GM21529 (cell line): ENCODE data around the gene AAR2.

ENCODE experiments used
- ATAC-seq: cut with Tn5 transposase; IDR thresholded peaks from one replicate; pipeline ENCODE4 v1.9.1; 2021; ENCODE audit not compliant: unreplicated experiment

AAR2 gene

GRCh38 chr20:36217226-36217625 lies 19.1 kb upstream of the AAR2 start:
- no peak for ATAC-seq

- ATAC-seq, result no peak
These were observed 17.8 kb upstream of the AAR2 start for GRCh38 chr20:36218380-36219064.

DNA sequence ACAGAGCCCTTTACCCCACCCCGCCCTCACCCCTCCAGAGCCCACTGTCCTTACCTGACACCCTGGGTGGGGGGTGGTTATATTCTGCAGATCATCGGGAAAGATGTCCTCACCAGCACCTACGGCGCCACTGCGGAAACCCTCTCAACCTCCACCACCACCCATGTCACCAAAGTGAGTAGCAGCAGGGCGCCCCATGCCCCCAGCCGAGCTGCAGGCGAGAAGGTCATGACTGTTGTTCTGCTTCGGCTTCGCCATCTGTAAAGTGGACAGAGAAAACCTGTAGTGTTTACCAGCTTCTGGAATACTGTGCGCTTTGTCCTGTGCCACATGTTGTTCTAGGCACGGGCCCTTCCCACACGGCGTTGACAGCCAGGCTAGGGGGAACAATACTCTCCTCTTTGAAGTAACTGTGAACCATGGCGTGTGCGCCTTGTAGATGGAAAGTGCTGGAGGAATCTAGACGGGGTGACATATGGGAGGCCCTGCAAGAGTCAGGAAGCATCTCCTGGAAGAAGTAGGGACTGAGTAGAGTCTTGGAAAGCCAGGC lies 16.5 kb upstream of the AAR2 start:
- no peak for ATAC-seq

GRCh38 chr20:36225666-36226065 lies 10.6 kb upstream of the AAR2 start:
- ATAC-seq, result no peak

DNA sequence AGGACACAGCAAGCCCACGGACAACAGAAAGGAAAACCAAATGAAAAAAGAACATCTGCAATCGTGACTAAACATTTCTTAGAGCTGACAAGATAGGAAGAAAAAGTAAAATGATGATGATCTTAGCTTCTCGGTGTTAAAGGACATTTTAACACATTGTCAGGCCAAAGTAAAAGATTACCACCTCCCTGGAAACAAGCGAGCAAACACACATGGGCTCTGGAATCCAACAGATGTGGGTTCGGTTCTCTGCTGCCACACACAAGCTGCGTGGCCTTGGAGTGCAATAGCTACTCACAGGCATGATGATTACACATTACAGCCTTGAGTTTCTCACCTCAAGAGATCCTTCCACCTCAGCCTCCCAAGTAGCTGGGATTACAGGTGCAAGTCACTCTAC lies 7.5 kb upstream of the AAR2 start:
- ATAC-seq, result no peak

- ATAC-seq, result no peak
These were observed 6.3 kb upstream of the AAR2 start for GRCh38 chr20:36230019-36230418.

DNA sequence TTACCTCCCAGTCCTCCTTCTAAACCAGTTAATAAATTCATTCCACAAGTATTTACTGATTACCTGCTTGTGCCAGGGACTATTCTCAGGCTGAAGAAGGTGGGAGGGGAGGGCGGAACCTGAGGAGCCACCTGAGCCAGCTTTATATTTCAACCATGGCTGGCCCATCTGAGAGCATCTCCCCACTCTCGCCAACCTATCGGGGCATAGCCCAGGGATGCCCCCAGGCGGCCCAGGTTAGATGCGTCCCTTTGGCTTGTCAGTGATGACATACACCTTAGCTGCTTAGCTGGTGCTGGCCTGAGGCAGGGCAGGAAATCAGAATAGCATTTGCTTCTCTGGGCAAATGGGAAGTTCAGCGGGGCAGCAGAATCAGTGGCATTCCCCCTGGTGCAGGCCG lies 4.9 kb upstream of the AAR2 start:
- no peak for ATAC-seq

GRCh38 chr20:36234771-36235320 lies 1.4 kb upstream of the AAR2 start:
- ATAC-seq, result no peak

- no peak for ATAC-seq
These were observed 476 bp downstream of the AAR2 start for GRCh38 chr20:36236786-36237121.

DNA sequence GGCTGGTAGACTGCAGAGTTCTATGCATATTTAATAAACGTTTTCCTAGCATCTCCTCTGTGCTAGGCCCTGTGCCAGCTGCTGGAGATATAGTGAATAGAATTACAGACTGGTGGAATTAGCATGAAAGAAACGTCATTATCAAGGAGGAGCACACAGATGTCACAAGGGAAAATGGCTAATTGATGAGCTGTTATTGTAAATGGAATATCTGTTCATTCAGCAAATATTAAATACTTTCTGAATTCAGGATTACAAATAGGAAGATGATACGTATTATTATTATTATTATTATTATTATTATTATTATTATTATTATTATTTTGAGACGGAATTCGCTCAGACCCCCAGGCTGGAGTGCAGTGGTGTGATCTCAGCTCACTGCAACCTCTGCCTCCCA lies 1.2 kb downstream of the AAR2 start:
- no peak for ATAC-seq

DNA sequence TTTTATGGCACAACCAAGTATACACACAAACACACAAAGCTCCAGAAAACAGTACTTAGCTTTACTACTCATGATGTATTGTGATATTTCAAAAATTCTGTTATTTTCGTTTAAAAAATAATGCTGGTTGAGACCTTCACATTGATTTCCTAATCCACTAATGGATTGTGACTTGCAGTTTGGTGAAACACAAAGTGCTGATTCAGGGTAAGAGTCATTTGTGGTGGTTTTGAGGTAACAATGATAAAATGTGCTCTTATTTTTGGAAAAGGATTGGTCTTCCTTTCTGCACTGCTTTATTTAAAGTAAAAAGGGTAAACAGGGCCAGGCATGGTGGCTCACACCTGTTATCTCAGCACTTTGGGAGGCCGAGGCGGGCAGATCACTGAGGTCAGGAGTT lies 1.9 kb downstream of the AAR2 start:
- no peak for ATAC-seq

DNA sequence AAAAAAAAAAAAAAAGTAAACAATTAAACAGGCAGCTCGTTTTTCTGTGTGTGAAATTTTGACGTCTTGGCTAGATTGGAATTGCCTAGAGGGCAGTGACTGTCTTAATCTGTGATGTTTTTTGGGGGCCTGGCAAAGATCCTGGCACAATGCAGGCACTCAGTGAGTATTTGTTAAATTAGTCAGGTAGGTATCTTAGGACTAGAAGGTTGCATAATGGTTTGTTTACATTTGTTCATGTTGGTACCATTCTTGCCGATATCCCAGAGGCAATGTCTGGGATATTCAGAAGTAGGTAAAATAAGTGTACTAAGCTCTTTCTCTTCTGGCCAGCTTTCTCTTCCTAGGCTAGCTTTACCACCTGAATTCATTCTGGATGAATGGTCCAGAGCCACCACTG lies 2.5 kb downstream of the AAR2 start:
- no peak for ATAC-seq

DNA sequence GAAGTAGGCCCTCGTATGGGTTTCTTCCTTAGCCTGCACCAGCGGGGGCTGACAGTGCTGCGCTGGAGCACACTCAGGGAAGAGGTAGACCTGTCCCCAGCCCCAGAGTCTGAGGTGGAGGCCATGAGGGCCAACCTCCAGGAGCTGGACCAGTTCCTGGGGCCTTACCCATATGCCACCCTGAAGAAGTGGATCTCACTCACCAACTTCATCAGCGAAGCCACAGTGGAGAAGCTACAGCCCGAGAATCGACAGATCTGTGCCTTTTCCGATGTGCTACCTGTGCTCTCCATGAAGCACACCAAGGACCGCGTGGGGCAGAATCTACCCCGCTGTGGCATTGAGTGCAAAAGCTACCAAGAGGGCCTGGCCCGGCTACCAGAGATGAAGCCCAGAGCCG lies 3.8 kb downstream of the AAR2 start:
- no peak for ATAC-seq

GRCh38 chr20:36241678-36242077 lies 5.4 kb downstream of the AAR2 start:
- no peak for ATAC-seq

- ATAC-seq, result no peak
These were observed 7.4 kb downstream of the AAR2 start for GRCh38 chr20:36243726-36244125.

DNA sequence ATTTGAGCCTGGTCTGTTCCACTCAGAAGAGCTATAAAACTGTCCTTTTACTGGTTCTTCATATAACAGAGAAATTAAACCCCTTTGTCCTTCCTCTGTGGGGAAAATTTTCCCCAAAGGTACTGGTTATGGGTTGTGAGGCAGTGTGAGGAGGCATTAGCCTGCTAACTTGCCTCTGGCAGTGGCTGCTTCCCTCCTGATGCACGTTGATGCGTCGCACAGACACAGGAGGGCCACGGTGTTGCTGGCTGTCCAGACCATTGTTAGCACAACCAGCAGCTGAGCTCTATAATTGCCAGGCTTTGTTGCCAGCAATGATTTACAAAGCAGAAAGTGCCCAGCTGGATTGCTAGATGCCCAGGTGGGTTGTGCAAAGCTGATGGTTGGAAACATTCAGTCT lies 10.1 kb downstream of the AAR2 start:
- ATAC-seq, result no peak

GRCh38 chr20:36248836-36249235 lies 12.6 kb downstream of the AAR2 start:
- ATAC-seq, result no peak

GRCh38 chr20:36249450-36249849 lies 13.2 kb downstream of the AAR2 start:
- ATAC-seq, result no peak

GRCh38 chr20:36251426-36251825 lies 15.1 kb downstream of the AAR2 start:
- ATAC-seq, result no peak

DNA sequence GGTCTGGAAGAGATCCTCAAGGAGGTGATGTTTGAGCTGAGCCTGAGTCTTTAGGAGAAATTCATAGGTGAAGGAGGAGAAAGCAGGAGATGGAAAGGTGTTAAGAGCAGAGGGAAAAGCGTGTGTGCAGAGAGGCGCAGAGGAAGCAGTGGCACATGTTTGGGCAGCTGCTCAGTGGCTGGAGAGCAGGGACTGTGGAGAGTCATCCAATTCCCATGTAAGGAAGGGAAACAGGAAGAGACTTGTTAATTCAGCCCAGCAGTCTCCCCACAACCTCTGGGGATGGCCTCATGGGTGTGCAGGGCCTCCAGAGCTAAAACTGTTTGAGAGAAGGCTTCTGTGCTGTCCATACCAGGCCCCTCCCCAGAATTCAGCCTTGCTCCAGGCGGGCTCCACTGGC lies 16.2 kb downstream of the AAR2 start:
- ATAC-seq, result no peak

DNA sequence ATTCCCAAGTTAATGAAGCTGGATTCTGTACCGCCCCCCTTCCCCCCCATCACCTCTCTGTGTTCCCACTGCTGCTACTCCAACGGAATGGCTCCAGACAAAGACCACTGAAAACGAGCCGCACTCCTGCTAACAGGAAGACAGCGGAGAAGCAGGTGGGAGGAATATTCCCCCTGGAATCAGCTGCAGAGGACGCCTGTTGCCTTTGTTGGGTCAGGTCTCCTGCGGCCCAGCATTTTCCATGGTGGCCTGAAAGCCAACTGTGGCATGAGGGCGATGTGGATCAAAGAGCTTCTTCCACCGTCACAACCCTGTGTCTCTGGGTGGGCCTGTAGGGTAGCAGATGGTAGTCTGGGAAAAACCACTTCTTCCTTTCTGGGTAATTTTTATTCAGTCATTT lies 16.8 kb downstream of the AAR2 start:
- ATAC-seq, result no peak

- ATAC-seq, result no peak
These were observed 17.8 kb downstream of the AAR2 start for GRCh38 chr20:36254076-36254475.

GRCh38 chr20:36255445-36255844 lies 19.2 kb downstream of the AAR2 start:
- no peak for ATAC-seq
